Activated CD4-positive, alpha-beta T cell treated with anti-CD3 and anti-CD28 coated beads, Interleukin-2, Interleukin-6, amounts not matched to agents 100 ng/mL and 50 ng/mL, durations not matched to agents 16 hours and 8 hours (primary cell): Measurements from ENCODE around the gene COL24A1.
"Not testable (repeated sequence)": the region's sequence is repeated elsewhere in the genome, so short reads cannot be mapped to it uniquely, and the experiment has no call there.

Experiments used
- DNase-seq: peaks from one replicate; pipeline ENCODE4 v3.0.0-alpha.2; 2020

The COL24A1 gene

GRCh38 chr1:86071870-86072269, 84.7 kb downstream of the COL24A1 start:
- not testable (repeated sequence) for DNase-seq

GRCh38 chr1:86069757-86070145, 86.8 kb downstream of the COL24A1 start:
- no peak for DNase-seq

GRCh38 chr1:86068841-86069756, 87.5 kb downstream of the COL24A1 start:
- DNase-seq, result no peak

GRCh38 chr1:86068271-86068721, 88.3 kb downstream of the COL24A1 start:
- DNase-seq, result no peak

- DNase-seq, result no peak
Observed at GRCh38 chr1:86067626-86068025, 88.9 kb downstream of the COL24A1 start.

GRCh38 chr1:86064899-86065298, 91.7 kb downstream of the COL24A1 start:
- DNase-seq, result no peak

- no peak for DNase-seq
Observed at GRCh38 chr1:86063721-86064120, 92.9 kb downstream of the COL24A1 start.

- no peak for DNase-seq
Observed at GRCh38 chr1:86062453-86062852, 94.1 kb downstream of the COL24A1 start.

- DNase-seq, result no peak
Observed at GRCh38 chr1:86061551-86061990, 95.0 kb downstream of the COL24A1 start.

GRCh38 chr1:86054396-86054795, 102.2 kb downstream of the COL24A1 start:
- DNase-seq, result no peak

- no peak for DNase-seq
Observed at GRCh38 chr1:86052948-86053698, 103.4 kb downstream of the COL24A1 start.

GRCh38 chr1:86035101-86035500, 121.5 kb downstream of the COL24A1 start:
- no peak for DNase-seq

GRCh38 chr1:86030180-86030579, 126.4 kb downstream of the COL24A1 start:
- no peak for DNase-seq

- peak; percentile 28 for DNase-seq
Observed at GRCh38 chr1:86018283-86018923, 138.2 kb downstream of the COL24A1 start.

GRCh38 chr1:86016076-86016759, 140.4 kb downstream of the COL24A1 start:
- no peak for DNase-seq

- DNase-seq, result no peak
Observed at GRCh38 chr1:86015375-86015774, 141.2 kb downstream of the COL24A1 start.

- no peak for DNase-seq
Observed at GRCh38 chr1:86000601-86001000, 156.0 kb downstream of the COL24A1 start.

- no peak for DNase-seq
Observed at GRCh38 chr1:85998105-85998855, 158.3 kb downstream of the COL24A1 start.

- DNase-seq, result no peak
Observed at GRCh38 chr1:85992791-85993190, 163.8 kb downstream of the COL24A1 start.

GRCh38 chr1:85991261-85991660, 165.3 kb downstream of the COL24A1 start:
- no peak for DNase-seq

GRCh38 chr1:85984636-85985035, 171.9 kb downstream of the COL24A1 start:
- DNase-seq, result no peak

GRCh38 chr1:85983316-85983715, 173.3 kb downstream of the COL24A1 start:
- DNase-seq, result no peak
